A673 (cell line): ENCODE data around the gene UBE2B. TPM values are rescaled to one million over a fixed set of nuclear protein-coding genes. Genes with fewer than 3 reads are reported as not detected.

ENCODE experiments used
- BruUV-seq: library from RNA; stranded (reverse); fragments of 400-500 nt; replicated peaks from 2 replicates; lab custom pipeline; 2021; lab: Mats Ljungman, UMichigan
- CTCF ChIA-PET: fragments of 300-600 bp; sonication (Branson Sonifier 250); formaldehyde crosslinking; loops from one replicate; lab custom pipeline; 2022; ENCODE audit warnings: antibody characterized with exemption; lab: Charles Lee
- POLR2A ChIA-PET: fragments of 300-600 bp; sonication (Branson Sonifier 250); formaldehyde crosslinking; loops from one replicate; lab custom pipeline; 2022; ENCODE audit warnings: antibody characterized with exemption; ENCODE audit not compliant: low non-redundant PET; lab: Charles Lee
- DNase-seq: peaks from one replicate; pipeline ENCODE4 v3.0.0-alpha.2; 2015; ENCODE audit warnings: low spot score
- H3K27ac ChIP-seq: fragments of 200-600 bp; sonication (generic); 2 replicates; pipeline ENCODE4 v1.5.1; 2016; ENCODE audit warnings: mixed run types, low read depth, mild to moderate bottlenecking, mixed read lengths, antibody characterized with exemption, low read length; ENCODE audit not compliant: poor library complexity, severe bottlenecking
- H3K27me3 ChIP-seq: fragments of 200-600 bp; sonication (generic); replicated peaks from 2 replicates; pipeline ENCODE4 v1.6.1; 2017; ENCODE audit warnings: mixed run types, low read depth, mild to moderate bottlenecking, mixed read lengths, antibody characterized with exemption, low read length; ENCODE audit not compliant: insufficient read depth, poor library complexity
- H3K36me3 ChIP-seq: fragments of 200-600 bp; sonication (generic); 2 replicates; pipeline ENCODE4 v1.6.1; 2016; ENCODE audit warnings: mixed run types, mild to moderate bottlenecking, mixed read lengths, antibody characterized with exemption, low read length; ENCODE audit not compliant: insufficient read depth, poor library complexity, severe bottlenecking
- H3K4me1 ChIP-seq: fragments of 200-600 bp; sonication (generic); 2 replicates; pipeline ENCODE4 v1.6.1; 2017; ENCODE audit warnings: mixed run types, mild to moderate bottlenecking, mixed read lengths, antibody characterized with exemption, low read length; ENCODE audit not compliant: insufficient read depth, poor library complexity, severe bottlenecking
- H3K4me3 ChIP-seq: fragments of 200-600 bp; sonication (generic); 2 replicates; pipeline ENCODE4 v1.5.1; 2016; ENCODE audit warnings: low read depth, mixed run types, mild to moderate bottlenecking, mixed read lengths, low read length; ENCODE audit not compliant: poor library complexity, severe bottlenecking
- H3K9me3 ChIP-seq: fragments of 200-600 bp; sonication (generic); 2 replicates; pipeline ENCODE4 v1.6.1; 2016; ENCODE audit warnings: mixed run types, low read depth, mild to moderate bottlenecking, mixed read lengths, antibody characterized with exemption, low read length; ENCODE audit not compliant: poor library complexity, severe bottlenecking
- EZH2 ChIP-seq: fragments of 200-600 bp; sonication (generic); IDR thresholded peaks from 2 replicates; pipeline ENCODE4 v1.6.1; 2017; ENCODE audit warnings: borderline replicate concordance, low read depth, mild to moderate bottlenecking, mixed read lengths, antibody characterized with exemption, low read length; ENCODE audit not compliant: poor library complexity, severe bottlenecking
- intact Hi-C: fragments of 100-400 bp; cut with micrococcal nuclease; formaldehyde crosslinking; loops from one replicate; pipeline ENCODE4 v1.10.0; 2022; ENCODE audit not compliant: unreplicated experiment
- total RNA-seq: library from RNA; stranded (reverse); gene quantifications from 2 replicates; pipeline ENCODE4 v1.2.3, GENCODE V29; 2021
- TF ChIP-seq, protein P1 (sequence below): fragments of 300-800, 200-600 bp; sonication (generic); conservative IDR thresholded peaks from 2 replicates; pipeline ENCODE4 v1.5.1; 2017; ENCODE audit warnings: low read depth, mild to moderate bottlenecking, antibody characterized with exemption, low read length, moderate library complexity, mixed read lengths

UBE2B gene
- total RNA-seq, 1 experiment from 2014 or later = 73.8 TPM

- H3K27ac ChIP-seq = no peak overlapping the region
- no peaks in the 10 kb centered on the region for H3K9me3 ChIP-seq
- CTCF ChIA-PET = interaction anchor here (0.9 kb wide), 1 partner anchor 374 kb away, joined by 3 read pairs; no protein-coding TSS in a partner anchor
- H3K4me1 ChIP-seq = peaks cover 7% of the 10 kb centered on the region
- intact Hi-C loops = loop anchor here (5.0 kb wide), 4 partner anchors 54 to 164 kb away; no protein-coding TSS in a partner anchor
- no peak for DNase-seq
- no peak overlapping the region for H3K4me3 ChIP-seq
- POLR2A ChIA-PET = no interaction called here
- TF ChIP-seq EZH2 = no peak
- TF ChIP-seq, protein P1, sequence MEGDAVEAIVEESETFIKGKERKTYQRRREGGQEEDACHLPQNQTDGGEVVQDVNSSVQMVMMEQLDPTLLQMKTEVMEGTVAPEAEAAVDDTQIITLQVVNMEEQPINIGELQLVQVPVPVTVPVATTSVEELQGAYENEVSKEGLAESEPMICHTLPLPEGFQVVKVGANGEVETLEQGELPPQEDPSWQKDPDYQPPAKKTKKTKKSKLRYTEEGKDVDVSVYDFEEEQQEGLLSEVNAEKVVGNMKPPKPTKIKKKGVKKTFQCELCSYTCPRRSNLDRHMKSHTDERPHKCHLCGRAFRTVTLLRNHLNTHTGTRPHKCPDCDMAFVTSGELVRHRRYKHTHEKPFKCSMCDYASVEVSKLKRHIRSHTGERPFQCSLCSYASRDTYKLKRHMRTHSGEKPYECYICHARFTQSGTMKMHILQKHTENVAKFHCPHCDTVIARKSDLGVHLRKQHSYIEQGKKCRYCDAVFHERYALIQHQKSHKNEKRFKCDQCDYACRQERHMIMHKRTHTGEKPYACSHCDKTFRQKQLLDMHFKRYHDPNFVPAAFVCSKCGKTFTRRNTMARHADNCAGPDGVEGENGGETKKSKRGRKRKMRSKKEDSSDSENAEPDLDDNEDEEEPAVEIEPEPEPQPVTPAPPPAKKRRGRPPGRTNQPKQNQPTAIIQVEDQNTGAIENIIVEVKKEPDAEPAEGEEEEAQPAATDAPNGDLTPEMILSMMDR = no peak
- no peaks in the 10 kb centered on the region for H3K27me3 ChIP-seq
- H3K36me3 ChIP-seq = no peaks in the 10 kb centered on the region
- no TSS peak for BruUV-seq
These were observed 41.7 kb downstream of the UBE2B start for GRCh38 chr5:134413046-134413445.

- intact Hi-C loops = no loop called here
- H3K4me3 ChIP-seq = no peak overlapping the region
- H3K36me3 ChIP-seq = no peaks in the 10 kb centered on the region
- no peak overlapping the region for H3K27ac ChIP-seq
- H3K27me3 ChIP-seq = no peaks in the 10 kb centered on the region
- BruUV-seq = no TSS peak
- peaks cover 6% of the 10 kb centered on the region for H3K9me3 ChIP-seq
- H3K4me1 ChIP-seq = no peaks in the 10 kb centered on the region
- DNase-seq = no peak
- POLR2A ChIA-PET = no interaction called here
- CTCF ChIA-PET = no interaction called here
- no peak for TF ChIP-seq EZH2
- TF ChIP-seq, protein P1 = no peak
These were observed 46.3 kb downstream of the UBE2B start for GRCh38 chr5:134417707-134418106.

DNA sequence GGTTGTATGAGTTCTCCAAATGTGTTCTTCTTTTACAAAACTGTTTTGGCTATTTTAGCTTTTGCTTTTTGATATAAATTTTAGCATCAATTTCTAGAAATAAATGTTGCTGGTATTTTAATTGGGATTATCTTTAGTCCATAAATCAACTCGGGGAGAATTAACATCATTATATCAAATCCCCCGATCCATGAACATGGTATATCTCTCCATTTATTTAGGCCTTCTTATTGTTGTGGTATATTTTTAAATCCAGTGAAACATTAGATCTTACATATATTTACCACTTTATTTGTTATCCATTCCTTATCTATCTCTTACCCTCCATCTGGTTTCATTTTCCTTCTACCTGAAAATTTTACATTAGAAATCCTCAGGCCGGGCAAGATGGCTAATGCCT lies 47.6 kb downstream of the UBE2B start:
- DNase-seq = no peak
- TF ChIP-seq, protein P1 = no peak
- no peak for TF ChIP-seq EZH2
- no peaks in the 10 kb centered on the region for H3K4me1 ChIP-seq
- intact Hi-C loops = no loop called here
- H3K27me3 ChIP-seq = no peaks in the 10 kb centered on the region
- no peak overlapping the region for H3K4me3 ChIP-seq
- POLR2A ChIA-PET = no interaction called here
- CTCF ChIA-PET = no interaction called here
- BruUV-seq = no TSS peak
- H3K36me3 ChIP-seq = no peaks in the 10 kb centered on the region
- H3K27ac ChIP-seq = no peak overlapping the region
- peaks cover 6% of the 10 kb centered on the region for H3K9me3 ChIP-seq
